ENCODE measurements around the gene TACC2. TPM values are rescaled to one million over a fixed set of nuclear protein-coding genes. Genes with fewer than 3 reads are reported as not detected.

TACC2 gene
- total RNA-seq, 1 donor from 2014 or later: 22.0 TPM

DNA sequence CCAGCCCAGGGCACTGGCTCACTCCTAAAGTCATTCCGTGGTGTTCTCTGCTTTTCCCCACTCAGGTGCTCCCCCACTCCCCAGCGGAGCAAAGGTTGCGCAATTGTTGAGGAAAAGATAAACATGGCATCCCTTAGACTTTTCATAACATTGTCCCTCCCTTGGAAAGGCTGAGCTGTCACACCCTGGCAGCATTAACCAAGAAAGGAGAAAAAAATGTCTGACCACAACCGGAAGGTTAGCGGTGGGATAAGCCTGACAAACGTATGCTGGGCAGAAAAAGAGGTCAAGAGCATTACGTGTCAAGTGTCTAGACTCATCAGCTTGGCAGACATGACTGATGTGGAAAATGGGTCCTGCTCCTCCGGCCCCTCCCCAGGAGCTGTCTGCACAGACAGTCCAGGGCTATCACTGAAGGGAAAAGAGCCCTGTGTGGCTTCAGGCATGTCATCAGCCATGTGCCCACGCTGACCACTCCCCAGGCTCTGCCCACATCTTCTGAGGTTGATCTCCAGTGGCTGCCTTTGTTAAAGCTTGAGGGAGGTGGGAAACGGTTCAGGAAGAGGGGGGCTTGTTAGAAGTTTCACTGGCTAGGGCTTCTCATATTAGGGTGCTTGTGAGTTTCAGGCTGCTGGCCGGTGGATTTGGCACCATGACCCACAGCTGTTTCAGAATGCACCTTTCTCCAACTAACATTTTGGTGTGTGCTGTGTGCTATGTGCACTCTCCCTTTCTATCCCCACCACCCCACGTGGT, 312.3 kb downstream of the TACC2 start:
- peaks cover 3% of the 10 kb centered on the region for H3K36me3 Mint-ChIP-seq (ENCODE audit: low read depth, unreplicated experiment)
- Histone ChIP-seq H3K4me1 (ENCODE audit: insufficient read depth, low read length) (peaks cover 13% of the 10 kb centered on the region), H3K4me2 (ENCODE audit: low read length) (peak overlapping the region; percentile 40), H3K4me3 (ENCODE audit: insufficient read depth, low read depth, low read length) (no peak overlapping the region), H3K36me3 (ENCODE audit: insufficient read depth, low read length) (no peaks in the 10 kb centered on the region), H4K20me1 (ENCODE audit: insufficient read depth, low read length) (no peaks in the 10 kb centered on the region), H3K9me3 (ENCODE audit: insufficient read depth, low read depth, low read length) (no peaks in the 10 kb centered on the region), H3K79me2 (ENCODE audit: insufficient read depth, low read length) (no peaks in the 10 kb centered on the region), H3K27ac (ENCODE audit: low read depth, low read length) (peak overlapping the region; percentile 6), H3K9ac (ENCODE audit: low read length) (no peak overlapping the region), H2AFZ (ENCODE audit: low read depth, low read length) (peak overlapping the region; percentile 7), H3K27me3 (ENCODE audit: insufficient read depth, low read length) (no peaks in the 10 kb centered on the region)
- peak; percentile 96 for DNase-seq (ENCODE audit: low read depth)
- peak overlapping the region; percentile 80 for H3K27ac Mint-ChIP-seq (ENCODE audit: unreplicated experiment)
- H3K27me3 Mint-ChIP-seq (ENCODE audit: low read depth, unreplicated experiment): peaks cover 7% of the 10 kb centered on the region
- H3K4me1 Mint-ChIP-seq (ENCODE audit: low read depth, unreplicated experiment): peaks cover 6% of the 10 kb centered on the region
- H3K4me3 Mint-ChIP-seq (ENCODE audit: unreplicated experiment): no peak overlapping the region
- no peak for TF ChIP-seq CTCF (IDR thresholded peaks at IDR 0.05; ENCODE audit: insufficient read depth, low read depth, low read length)
- TF ChIP-seq EZH2 (IDR thresholded peaks at IDR 0.05; ENCODE audit: insufficient read depth, low read length): no peak
- FAIRE-seq: peak; percentile 97
- peaks cover 9% of the 10 kb centered on the region for H3K9me3 Mint-ChIP-seq (ENCODE audit: unreplicated experiment)

GRCh38 chr10:122301811-122302115, 312.8 kb downstream of the TACC2 start:
- H3K27me3 ChIP-seq (ENCODE audit: insufficient read depth, low read length): no peaks in the 10 kb centered on the region
- no peak overlapping the region for H3K4me3 Mint-ChIP-seq (ENCODE audit: unreplicated experiment)
- no peaks in the 10 kb centered on the region for H3K79me2 ChIP-seq (ENCODE audit: insufficient read depth, low read length)
- peaks cover 6% of the 10 kb centered on the region for H3K4me1 Mint-ChIP-seq (ENCODE audit: low read depth, unreplicated experiment)
- peaks cover 3% of the 10 kb centered on the region for H3K27me3 Mint-ChIP-seq (ENCODE audit: low read depth, unreplicated experiment)
- peaks cover 3% of the 10 kb centered on the region for H3K36me3 Mint-ChIP-seq (ENCODE audit: low read depth, unreplicated experiment)
- DNase-seq (ENCODE audit: low read depth) (no peak), FAIRE-seq (no peak)
- peak overlapping the region; percentile 6 for H3K27ac ChIP-seq (ENCODE audit: low read depth, low read length)
- no peak for TF ChIP-seq EZH2 (IDR thresholded peaks at IDR 0.05; ENCODE audit: insufficient read depth, low read length)
- TF ChIP-seq CTCF (IDR thresholded peaks at IDR 0.05; ENCODE audit: insufficient read depth, low read depth, low read length): no peak
- H3K9me3 ChIP-seq (ENCODE audit: insufficient read depth, low read depth, low read length): no peaks in the 10 kb centered on the region
- H4K20me1 ChIP-seq (ENCODE audit: insufficient read depth, low read length): no peaks in the 10 kb centered on the region
- H3K9me3 Mint-ChIP-seq (ENCODE audit: unreplicated experiment): peaks cover 9% of the 10 kb centered on the region
- H3K4me3 ChIP-seq (ENCODE audit: insufficient read depth, low read depth, low read length): no peak overlapping the region
- peak overlapping the region; percentile 80 for H3K27ac Mint-ChIP-seq (ENCODE audit: unreplicated experiment)
- no peak overlapping the region for H2AFZ ChIP-seq (ENCODE audit: low read depth, low read length)
- H3K4me1 ChIP-seq (ENCODE audit: insufficient read depth, low read length): peaks cover 14% of the 10 kb centered on the region
- no peaks in the 10 kb centered on the region for H3K36me3 ChIP-seq (ENCODE audit: insufficient read depth, low read length)
- peak overlapping the region; percentile 40 for H3K4me2 ChIP-seq (ENCODE audit: low read length)
- H3K9ac ChIP-seq (ENCODE audit: low read length): no peak overlapping the region

- Histone ChIP-seq H4K20me1 (ENCODE audit: insufficient read depth, low read length) (no peaks in the 10 kb centered on the region), H2AFZ (ENCODE audit: low read depth, low read length) (no peak overlapping the region), H3K9ac (ENCODE audit: low read length) (no peak overlapping the region), H3K36me3 (ENCODE audit: insufficient read depth, low read length) (no peaks in the 10 kb centered on the region), H3K4me2 (ENCODE audit: low read length) (no peak overlapping the region), H3K9me3 (ENCODE audit: insufficient read depth, low read depth, low read length) (no peaks in the 10 kb centered on the region), H3K4me1 (ENCODE audit: insufficient read depth, low read length) (peaks cover 19% of the 10 kb centered on the region), H3K79me2 (ENCODE audit: insufficient read depth, low read length) (no peaks in the 10 kb centered on the region), H3K27me3 (ENCODE audit: insufficient read depth, low read length) (no peaks in the 10 kb centered on the region), H3K27ac (ENCODE audit: low read depth, low read length) (no peak overlapping the region), H3K4me3 (ENCODE audit: insufficient read depth, low read depth, low read length) (no peak overlapping the region)
- DNase-seq (ENCODE audit: low read depth): no peak
- peaks cover 9% of the 10 kb centered on the region for H3K9me3 Mint-ChIP-seq (ENCODE audit: unreplicated experiment)
- peaks cover 3% of the 10 kb centered on the region for H3K27me3 Mint-ChIP-seq (ENCODE audit: low read depth, unreplicated experiment)
- no peak overlapping the region for H3K27ac Mint-ChIP-seq (ENCODE audit: unreplicated experiment)
- no peak overlapping the region for H3K4me3 Mint-ChIP-seq (ENCODE audit: unreplicated experiment)
- H3K4me1 Mint-ChIP-seq (ENCODE audit: low read depth, unreplicated experiment): peaks cover 10% of the 10 kb centered on the region
- peaks cover 3% of the 10 kb centered on the region for H3K36me3 Mint-ChIP-seq (ENCODE audit: low read depth, unreplicated experiment)
- no peak for FAIRE-seq
- TF ChIP-seq CTCF (IDR thresholded peaks at IDR 0.05; ENCODE audit: insufficient read depth, low read depth, low read length): no peak
- TF ChIP-seq EZH2 (IDR thresholded peaks at IDR 0.05; ENCODE audit: insufficient read depth, low read length): no peak
Measured at GRCh38 chr10:122302315-122302714, 313.4 kb downstream of the TACC2 start.

All from astrocyte (in vitro differentiated cells and primary cell).